ENCODE data around the gene PTCHD1. TPM values are rescaled to one million over a fixed set of nuclear protein-coding genes. Genes with fewer than 3 reads are reported as not detected.

Gene PTCHD1
- polyA plus RNA-seq, 1 of the 3 experiments (the other 2 are of a cell fraction): not detected

DNA sequence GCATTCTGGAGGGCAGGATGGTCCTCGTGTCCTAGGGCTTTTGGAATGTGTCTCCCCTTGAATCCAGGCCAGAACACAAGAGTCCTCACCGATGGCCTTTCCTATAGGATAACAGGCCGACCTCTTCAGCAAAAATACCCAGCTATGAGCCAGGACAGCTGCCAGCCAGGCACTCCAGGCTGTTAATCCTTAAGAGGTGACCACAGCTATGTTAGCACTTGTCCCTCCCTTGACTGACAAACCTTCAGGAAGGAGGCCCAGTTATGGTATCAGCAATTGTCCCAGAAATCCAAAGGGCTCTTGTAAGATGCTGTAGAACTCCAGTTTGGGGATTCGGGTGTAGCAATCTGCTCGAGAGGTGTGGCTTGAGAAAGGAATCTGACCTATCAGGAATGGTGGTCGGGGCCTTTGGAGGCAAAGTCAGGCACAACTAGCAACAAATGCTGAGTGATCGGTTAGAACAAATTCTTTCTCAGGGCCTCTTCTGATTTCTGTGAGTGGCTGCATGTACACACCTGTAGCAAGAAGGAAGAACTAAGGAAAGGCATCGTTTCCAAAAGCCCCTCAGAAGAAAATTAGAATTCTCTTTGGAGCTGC is 54.6 kb downstream of the PTCHD1 start:
- Histone ChIP-seq H3K9me2 (no peaks in the 10 kb centered on the region), H3K27me3 (ENCODE audit: insufficient read depth) (no peaks in the 10 kb centered on the region; the same call in 1 of the 2 replicates), H3F3A (replicated peaks; ENCODE audit: insufficient read depth) (no peaks in the 10 kb centered on the region), H3K4me2 (no peak overlapping the region), H3K36me3 (replicated peaks in 1 of 2; ENCODE audit: control insufficient read depth in 1 of 2, insufficient read depth in 2 of 2, low read length in 1 of 2) (no peaks in the 10 kb centered on the region), H4K20me1 (ENCODE audit: insufficient read depth) (no peaks in the 10 kb centered on the region), H3K4me3 (ENCODE audit: low read depth in 2 of 2, low read length in 1 of 2) (no peak overlapping the region), H3K4me1 (ENCODE audit: control insufficient read depth in 1 of 2, insufficient read depth in 2 of 2, low read depth in 1 of 2, low read length in 1 of 2) (no peaks in the 10 kb centered on the region), H3K9me3 (no peaks in the 10 kb centered on the region), H3K27ac (ENCODE audit: low read depth in 2 of 2, low read length in 1 of 2) (no peak overlapping the region), H3K9ac (no peak overlapping the region), H2AFZ (ENCODE audit: low read depth) (no peak overlapping the region), H3K79me2 (ENCODE audit: insufficient read depth) (no peaks in the 10 kb centered on the region)
- WGBS (ENCODE audit: low lambda C conversion rate): 17% methylated on average over 8 of the region's 8 CpGs
- DNase-seq: no peak
- POLR2A ChIA-PET: no interaction called here
- TF ChIP-seq GABPA (IDR thresholded peaks at IDR 0.05; ENCODE audit: low read depth) (no peak), EP300 (IDR thresholded peaks at IDR 0.05; ENCODE audit: borderline replicate concordance in 1 of 2, low read depth in 1 of 2, low read length in 1 of 2) (no peak), RAD21 (IDR thresholded peaks at IDR 0.05; ENCODE audit: low read length) (no peak), POLR2AphosphoS5 (IDR thresholded peaks at IDR 0.05; ENCODE audit: low read depth, low read length) (no peak), CHD2 (IDR thresholded peaks at IDR 0.05; ENCODE audit: low read length, partially characterized antibody) (no peak)
- TF ChIP-seq, protein P1, sequence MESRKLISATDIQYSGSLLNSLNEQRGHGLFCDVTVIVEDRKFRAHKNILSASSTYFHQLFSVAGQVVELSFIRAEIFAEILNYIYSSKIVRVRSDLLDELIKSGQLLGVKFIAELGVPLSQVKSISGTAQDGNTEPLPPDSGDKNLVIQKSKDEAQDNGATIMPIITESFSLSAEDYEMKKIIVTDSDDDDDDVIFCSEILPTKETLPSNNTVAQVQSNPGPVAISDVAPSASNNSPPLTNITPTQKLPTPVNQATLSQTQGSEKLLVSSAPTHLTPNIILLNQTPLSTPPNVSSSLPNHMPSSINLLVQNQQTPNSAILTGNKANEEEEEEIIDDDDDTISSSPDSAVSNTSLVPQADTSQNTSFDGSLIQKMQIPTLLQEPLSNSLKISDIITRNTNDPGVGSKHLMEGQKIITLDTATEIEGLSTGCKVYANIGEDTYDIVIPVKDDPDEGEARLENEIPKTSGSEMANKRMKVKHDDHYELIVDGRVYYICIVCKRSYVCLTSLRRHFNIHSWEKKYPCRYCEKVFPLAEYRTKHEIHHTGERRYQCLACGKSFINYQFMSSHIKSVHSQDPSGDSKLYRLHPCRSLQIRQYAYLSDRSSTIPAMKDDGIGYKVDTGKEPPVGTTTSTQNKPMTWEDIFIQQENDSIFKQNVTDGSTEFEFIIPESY (IDR thresholded peaks at IDR 0.05; ENCODE audit: borderline replicate concordance, low read depth): no peak
- TF ChIP-seq, protein P2, sequence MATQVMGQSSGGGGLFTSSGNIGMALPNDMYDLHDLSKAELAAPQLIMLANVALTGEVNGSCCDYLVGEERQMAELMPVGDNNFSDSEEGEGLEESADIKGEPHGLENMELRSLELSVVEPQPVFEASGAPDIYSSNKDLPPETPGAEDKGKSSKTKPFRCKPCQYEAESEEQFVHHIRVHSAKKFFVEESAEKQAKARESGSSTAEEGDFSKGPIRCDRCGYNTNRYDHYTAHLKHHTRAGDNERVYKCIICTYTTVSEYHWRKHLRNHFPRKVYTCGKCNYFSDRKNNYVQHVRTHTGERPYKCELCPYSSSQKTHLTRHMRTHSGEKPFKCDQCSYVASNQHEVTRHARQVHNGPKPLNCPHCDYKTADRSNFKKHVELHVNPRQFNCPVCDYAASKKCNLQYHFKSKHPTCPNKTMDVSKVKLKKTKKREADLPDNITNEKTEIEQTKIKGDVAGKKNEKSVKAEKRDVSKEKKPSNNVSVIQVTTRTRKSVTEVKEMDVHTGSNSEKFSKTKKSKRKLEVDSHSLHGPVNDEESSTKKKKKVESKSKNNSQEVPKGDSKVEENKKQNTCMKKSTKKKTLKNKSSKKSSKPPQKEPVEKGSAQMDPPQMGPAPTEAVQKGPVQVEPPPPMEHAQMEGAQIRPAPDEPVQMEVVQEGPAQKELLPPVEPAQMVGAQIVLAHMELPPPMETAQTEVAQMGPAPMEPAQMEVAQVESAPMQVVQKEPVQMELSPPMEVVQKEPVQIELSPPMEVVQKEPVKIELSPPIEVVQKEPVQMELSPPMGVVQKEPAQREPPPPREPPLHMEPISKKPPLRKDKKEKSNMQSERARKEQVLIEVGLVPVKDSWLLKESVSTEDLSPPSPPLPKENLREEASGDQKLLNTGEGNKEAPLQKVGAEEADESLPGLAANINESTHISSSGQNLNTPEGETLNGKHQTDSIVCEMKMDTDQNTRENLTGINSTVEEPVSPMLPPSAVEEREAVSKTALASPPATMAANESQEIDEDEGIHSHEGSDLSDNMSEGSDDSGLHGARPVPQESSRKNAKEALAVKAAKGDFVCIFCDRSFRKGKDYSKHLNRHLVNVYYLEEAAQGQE (IDR thresholded peaks at IDR 0.05; ENCODE audit: low read depth, low read length): no peak
- TF ChIP-seq, protein P3, sequence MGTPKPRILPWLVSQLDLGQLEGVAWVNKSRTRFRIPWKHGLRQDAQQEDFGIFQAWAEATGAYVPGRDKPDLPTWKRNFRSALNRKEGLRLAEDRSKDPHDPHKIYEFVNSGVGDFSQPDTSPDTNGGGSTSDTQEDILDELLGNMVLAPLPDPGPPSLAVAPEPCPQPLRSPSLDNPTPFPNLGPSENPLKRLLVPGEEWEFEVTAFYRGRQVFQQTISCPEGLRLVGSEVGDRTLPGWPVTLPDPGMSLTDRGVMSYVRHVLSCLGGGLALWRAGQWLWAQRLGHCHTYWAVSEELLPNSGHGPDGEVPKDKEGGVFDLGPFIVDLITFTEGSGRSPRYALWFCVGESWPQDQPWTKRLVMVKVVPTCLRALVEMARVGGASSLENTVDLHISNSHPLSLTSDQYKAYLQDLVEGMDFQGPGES (IDR thresholded peaks at IDR 0.05; ENCODE audit: low read depth, low read length): no peak
- TF ChIP-seq, protein P4, sequence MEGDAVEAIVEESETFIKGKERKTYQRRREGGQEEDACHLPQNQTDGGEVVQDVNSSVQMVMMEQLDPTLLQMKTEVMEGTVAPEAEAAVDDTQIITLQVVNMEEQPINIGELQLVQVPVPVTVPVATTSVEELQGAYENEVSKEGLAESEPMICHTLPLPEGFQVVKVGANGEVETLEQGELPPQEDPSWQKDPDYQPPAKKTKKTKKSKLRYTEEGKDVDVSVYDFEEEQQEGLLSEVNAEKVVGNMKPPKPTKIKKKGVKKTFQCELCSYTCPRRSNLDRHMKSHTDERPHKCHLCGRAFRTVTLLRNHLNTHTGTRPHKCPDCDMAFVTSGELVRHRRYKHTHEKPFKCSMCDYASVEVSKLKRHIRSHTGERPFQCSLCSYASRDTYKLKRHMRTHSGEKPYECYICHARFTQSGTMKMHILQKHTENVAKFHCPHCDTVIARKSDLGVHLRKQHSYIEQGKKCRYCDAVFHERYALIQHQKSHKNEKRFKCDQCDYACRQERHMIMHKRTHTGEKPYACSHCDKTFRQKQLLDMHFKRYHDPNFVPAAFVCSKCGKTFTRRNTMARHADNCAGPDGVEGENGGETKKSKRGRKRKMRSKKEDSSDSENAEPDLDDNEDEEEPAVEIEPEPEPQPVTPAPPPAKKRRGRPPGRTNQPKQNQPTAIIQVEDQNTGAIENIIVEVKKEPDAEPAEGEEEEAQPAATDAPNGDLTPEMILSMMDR (IDR thresholded peaks at IDR 0.05): no peak
- CTCF ChIA-PET: no interaction called here

Data from SK-N-SH (cell line).